ENCODE measurements around the gene SLC19A1. TPM values are rescaled to one million over a fixed set of nuclear protein-coding genes. Genes with fewer than 3 reads are reported as not detected.
A peak's percentile ranks its signal among the peaks of the same experiment; 100 is the strongest.

SLC19A1 gene
- total RNA-seq, 1 donor from 2014 or later = 11.0 TPM

DNA sequence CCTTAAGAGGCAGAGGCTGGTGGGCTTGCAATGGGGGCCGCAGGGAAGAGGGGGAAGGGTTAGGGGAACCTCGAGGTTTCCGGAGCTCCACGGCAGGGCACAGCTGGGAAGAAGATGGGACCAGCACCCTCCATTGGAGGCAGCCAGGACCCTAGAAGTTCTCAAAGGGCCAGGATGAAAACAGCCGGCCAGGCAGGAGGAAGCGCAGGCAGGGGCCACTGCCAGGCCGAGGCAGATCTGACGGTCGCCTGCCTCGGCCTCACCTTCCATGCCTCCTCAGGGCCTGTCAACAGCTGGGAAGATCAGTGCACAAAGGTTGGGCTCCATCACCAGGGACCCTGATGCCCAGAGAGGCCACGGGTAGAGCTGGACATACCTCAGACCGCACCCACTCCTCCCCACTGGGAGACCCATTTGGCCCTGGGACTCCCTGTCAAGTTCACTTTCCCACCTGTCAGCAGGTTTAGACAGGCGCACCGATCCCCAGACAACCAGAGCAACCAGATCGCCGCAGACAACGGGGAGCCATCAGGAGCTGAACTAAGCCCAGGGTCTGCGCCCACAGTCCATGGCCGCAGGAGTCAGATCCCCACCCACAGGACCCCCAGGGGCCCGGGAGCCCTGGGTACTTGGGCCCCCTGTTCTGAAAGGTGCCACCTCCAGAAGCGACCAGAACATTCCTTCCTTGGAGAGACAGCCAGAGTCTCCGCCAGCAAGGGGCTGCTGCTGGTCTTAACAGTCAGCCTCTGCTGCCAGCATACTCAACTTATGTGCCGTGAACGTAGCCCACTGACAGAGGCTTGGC is 2.2 kb downstream of the SLC19A1 start:
- Mint-ChIP-seq H3K4me1 (ENCODE audit: unreplicated experiment) (peaks cover 8% of the 10 kb centered on the region), H3K27me3 (ENCODE audit: unreplicated experiment) (no peaks in the 10 kb centered on the region), H3K4me3 (ENCODE audit: unreplicated experiment) (no peak overlapping the region), H3K9me3 (ENCODE audit: unreplicated experiment) (no peaks in the 10 kb centered on the region), H3K27ac (ENCODE audit: unreplicated experiment) (no peak overlapping the region), H3K36me3 (ENCODE audit: unreplicated experiment) (no peaks in the 10 kb centered on the region)
- peak; percentile 74 for DNase-seq (ENCODE audit: extremely low spot score, unreplicated experiment)
- TF ChIP-seq, protein P1, sequence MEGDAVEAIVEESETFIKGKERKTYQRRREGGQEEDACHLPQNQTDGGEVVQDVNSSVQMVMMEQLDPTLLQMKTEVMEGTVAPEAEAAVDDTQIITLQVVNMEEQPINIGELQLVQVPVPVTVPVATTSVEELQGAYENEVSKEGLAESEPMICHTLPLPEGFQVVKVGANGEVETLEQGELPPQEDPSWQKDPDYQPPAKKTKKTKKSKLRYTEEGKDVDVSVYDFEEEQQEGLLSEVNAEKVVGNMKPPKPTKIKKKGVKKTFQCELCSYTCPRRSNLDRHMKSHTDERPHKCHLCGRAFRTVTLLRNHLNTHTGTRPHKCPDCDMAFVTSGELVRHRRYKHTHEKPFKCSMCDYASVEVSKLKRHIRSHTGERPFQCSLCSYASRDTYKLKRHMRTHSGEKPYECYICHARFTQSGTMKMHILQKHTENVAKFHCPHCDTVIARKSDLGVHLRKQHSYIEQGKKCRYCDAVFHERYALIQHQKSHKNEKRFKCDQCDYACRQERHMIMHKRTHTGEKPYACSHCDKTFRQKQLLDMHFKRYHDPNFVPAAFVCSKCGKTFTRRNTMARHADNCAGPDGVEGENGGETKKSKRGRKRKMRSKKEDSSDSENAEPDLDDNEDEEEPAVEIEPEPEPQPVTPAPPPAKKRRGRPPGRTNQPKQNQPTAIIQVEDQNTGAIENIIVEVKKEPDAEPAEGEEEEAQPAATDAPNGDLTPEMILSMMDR (IDR thresholded peaks at IDR 0.05) = no peak

DNA sequence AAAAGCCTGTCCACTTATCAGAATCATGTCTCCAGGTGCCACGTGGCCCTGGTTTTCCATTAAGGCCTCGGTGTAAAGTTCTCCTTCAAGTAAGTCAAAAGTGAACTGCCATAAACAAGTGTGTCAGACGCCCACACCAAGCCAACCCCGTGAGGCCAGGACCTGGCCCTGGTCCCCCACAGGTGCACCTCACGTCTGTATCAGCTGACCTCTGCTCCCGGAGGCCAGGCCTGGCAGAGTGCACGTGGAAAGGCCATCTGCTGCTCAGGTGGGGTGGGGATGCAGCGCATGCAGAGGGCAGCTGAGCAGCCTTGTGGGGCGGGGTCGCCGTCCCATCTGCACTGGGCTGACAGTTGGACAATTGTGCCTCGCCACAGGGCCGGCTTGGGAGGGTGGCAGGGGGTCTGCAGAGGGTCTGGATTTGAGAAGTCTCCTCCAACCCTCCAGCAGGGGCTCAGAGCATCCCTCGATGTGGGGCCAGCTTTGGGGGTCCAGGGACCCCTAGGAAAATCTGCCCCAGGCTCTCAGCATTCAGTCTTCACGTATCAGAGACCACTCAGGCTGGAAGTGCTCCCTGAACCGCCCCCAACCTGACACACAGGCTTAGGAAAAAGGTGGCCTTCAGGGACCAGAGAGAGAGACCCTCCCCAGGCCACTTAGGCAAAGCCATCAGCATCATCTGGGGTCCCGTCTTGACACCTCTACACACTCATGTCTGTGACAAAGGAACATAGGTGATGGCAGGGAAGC is 3.0 kb downstream of the SLC19A1 start:
- Mint-ChIP-seq H3K4me1 (ENCODE audit: unreplicated experiment) (peaks cover 8% of the 10 kb centered on the region), H3K9me3 (ENCODE audit: unreplicated experiment) (no peaks in the 10 kb centered on the region), H3K4me3 (ENCODE audit: unreplicated experiment) (no peak overlapping the region), H3K36me3 (ENCODE audit: unreplicated experiment) (no peaks in the 10 kb centered on the region), H3K27ac (ENCODE audit: unreplicated experiment) (no peak overlapping the region), H3K27me3 (ENCODE audit: unreplicated experiment) (no peaks in the 10 kb centered on the region)
- TF ChIP-seq, protein P1 (IDR thresholded peaks at IDR 0.05) = no peak
- DNase-seq (ENCODE audit: extremely low spot score, unreplicated experiment) = peak; percentile 82

DNA sequence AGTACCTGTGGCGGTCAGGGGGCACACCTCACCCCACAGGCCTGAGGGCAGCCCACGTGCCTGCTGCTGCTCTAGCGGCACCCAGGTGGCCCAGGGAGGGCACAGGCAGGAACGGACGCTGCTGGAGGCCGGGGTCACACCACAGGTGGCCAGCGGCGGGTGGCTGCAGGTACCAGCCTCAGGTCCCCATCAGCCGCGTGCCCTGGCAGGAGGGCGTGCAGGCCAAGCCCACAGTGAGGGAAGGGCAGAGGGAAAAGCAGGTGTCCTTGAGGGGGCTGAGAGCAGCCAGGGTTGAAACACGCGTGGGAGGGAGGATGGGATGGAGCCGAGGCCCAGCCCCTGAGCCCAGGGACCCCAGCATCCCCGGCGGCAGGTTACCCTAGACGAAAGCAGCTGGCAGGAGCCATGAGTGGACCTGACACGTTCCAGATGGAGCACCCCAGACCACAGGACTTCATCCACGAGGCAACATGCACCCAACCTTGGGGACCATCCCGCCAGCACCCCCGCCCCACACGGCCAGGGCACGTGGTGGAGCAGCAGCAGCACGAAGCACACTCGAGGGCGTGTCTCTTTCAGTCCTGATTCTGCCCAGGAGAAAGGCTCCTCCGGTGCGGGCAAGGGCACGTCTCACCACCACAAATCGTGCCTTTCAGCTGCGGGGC is 3.7 kb downstream of the SLC19A1 start:
- Mint-ChIP-seq H3K4me3 (ENCODE audit: unreplicated experiment) (no peak overlapping the region), H3K4me1 (ENCODE audit: unreplicated experiment) (peaks cover 8% of the 10 kb centered on the region), H3K36me3 (ENCODE audit: unreplicated experiment) (no peaks in the 10 kb centered on the region), H3K9me3 (ENCODE audit: unreplicated experiment) (no peaks in the 10 kb centered on the region), H3K27me3 (ENCODE audit: unreplicated experiment) (no peaks in the 10 kb centered on the region), H3K27ac (ENCODE audit: unreplicated experiment) (no peak overlapping the region)
- DNase-seq (ENCODE audit: extremely low spot score, unreplicated experiment) = no peak
- TF ChIP-seq, protein P1 (IDR thresholded peaks at IDR 0.05) = no peak

DNA sequence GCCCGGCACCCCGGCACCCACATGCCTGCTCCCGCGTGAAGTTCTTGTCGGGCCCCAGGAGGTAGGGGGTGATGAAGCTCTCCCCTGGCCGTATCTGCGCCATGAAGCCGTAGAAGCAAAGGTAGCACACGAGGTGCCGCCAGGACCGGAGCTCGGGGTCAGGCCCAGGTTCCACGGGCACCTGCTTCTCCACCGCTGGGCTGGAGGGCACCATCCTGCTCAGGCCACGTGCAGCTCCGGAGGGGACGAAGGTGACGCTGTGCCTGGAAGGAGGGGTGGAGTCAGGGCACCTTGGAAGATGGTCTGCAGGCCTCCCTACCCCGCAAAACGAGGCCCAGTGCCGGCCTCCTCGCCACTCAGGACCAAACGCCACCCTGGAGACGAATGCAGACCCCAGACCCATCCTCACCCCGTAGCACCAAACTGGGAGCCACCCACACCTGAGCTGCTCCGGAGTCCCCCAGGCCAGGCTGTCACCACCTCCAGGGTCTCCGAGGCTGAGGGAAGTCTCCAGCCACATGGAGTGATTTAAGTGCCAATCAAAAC is 4.4 kb downstream of the SLC19A1 start:
- Mint-ChIP-seq H3K4me1 (ENCODE audit: unreplicated experiment) (peaks cover 8% of the 10 kb centered on the region), H3K36me3 (ENCODE audit: unreplicated experiment) (no peaks in the 10 kb centered on the region), H3K27ac (ENCODE audit: unreplicated experiment) (no peak overlapping the region), H3K4me3 (ENCODE audit: unreplicated experiment) (no peak overlapping the region), H3K27me3 (ENCODE audit: unreplicated experiment) (no peaks in the 10 kb centered on the region), H3K9me3 (ENCODE audit: unreplicated experiment) (no peaks in the 10 kb centered on the region)
- TF ChIP-seq, protein P1 (IDR thresholded peaks at IDR 0.05) = no peak
- DNase-seq (ENCODE audit: extremely low spot score, unreplicated experiment) = no peak
